ENCODE data around the gene PRH2. TPM values are rescaled to one million over a fixed set of nuclear protein-coding genes. Genes with fewer than 3 reads are reported as not detected.

The PRH2 gene
- total RNA-seq, 1 donor from 2014 or later, result not detected

GRCh38 chr12:10956085-10956484 is 27.0 kb downstream of the PRH2 start:
- no peaks in the 10 kb centered on the region for H3K9me3 ChIP-seq (ENCODE audit: control insufficient read depth in 3 of 3, low read length in 3 of 3)
- H3K4me1 ChIP-seq (ENCODE audit: control insufficient read depth in 3 of 3, insufficient read depth in 3 of 3, low read length in 3 of 3), result peaks cover 0 to 4% (median 0%) of the 10 kb centered on the region in 3 donors
- no peaks in the 10 kb centered on the region for H3K36me3 ChIP-seq (ENCODE audit: control insufficient read depth in 3 of 3, insufficient read depth in 3 of 3, low read length in 3 of 3)
- no peak overlapping the region for H3K9ac ChIP-seq (ENCODE audit: low read depth in 1 of 3, low read length in 3 of 3)
- H3K27ac ChIP-seq (ENCODE audit: low read depth, low read length), result no peak overlapping the region
- H3K27me3 ChIP-seq (ENCODE audit: control insufficient read depth in 3 of 3, insufficient read depth in 3 of 3, low read length in 3 of 3), result no peaks in the 10 kb centered on the region
- no peak overlapping the region for H3K4me3 ChIP-seq (ENCODE audit: low read length in 3 of 3)

DNA sequence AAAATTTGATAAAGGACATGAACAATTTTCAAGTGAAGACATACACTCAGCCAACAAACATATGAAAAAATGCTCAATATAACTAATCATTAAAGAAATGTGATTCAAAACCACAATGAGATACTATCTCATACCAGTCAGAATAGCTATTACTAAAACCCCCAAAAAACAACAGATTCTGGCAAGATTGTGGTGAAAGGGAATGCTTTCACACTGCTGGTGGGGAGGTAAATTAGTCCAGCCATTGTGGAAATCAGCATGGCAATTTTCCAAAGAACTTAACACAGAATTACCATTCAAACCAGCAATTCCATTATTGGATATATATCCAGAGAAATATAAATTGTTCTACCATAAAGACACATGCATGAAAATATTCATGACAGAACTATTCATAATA is 28.7 kb downstream of the PRH2 start:
- Histone ChIP-seq H3K9me3 (ENCODE audit: control insufficient read depth in 3 of 3, low read length in 3 of 3) (no peaks in the 10 kb centered on the region), H3K9ac (ENCODE audit: low read depth in 1 of 3, low read length in 3 of 3) (no peak overlapping the region), H3K36me3 (ENCODE audit: control insufficient read depth in 3 of 3, insufficient read depth in 3 of 3, low read length in 3 of 3) (no peaks in the 10 kb centered on the region), H3K27ac (ENCODE audit: low read depth, low read length) (no peak overlapping the region), H3K4me3 (ENCODE audit: low read length in 3 of 3) (no peak overlapping the region), H3K27me3 (ENCODE audit: control insufficient read depth in 3 of 3, insufficient read depth in 3 of 3, low read length in 3 of 3) (no peaks in the 10 kb centered on the region), H3K4me1 (ENCODE audit: control insufficient read depth in 3 of 3, insufficient read depth in 3 of 3, low read length in 3 of 3) (peaks cover 0 to 1% (median 0%) of the 10 kb centered on the region in 3 donors)

DNA sequence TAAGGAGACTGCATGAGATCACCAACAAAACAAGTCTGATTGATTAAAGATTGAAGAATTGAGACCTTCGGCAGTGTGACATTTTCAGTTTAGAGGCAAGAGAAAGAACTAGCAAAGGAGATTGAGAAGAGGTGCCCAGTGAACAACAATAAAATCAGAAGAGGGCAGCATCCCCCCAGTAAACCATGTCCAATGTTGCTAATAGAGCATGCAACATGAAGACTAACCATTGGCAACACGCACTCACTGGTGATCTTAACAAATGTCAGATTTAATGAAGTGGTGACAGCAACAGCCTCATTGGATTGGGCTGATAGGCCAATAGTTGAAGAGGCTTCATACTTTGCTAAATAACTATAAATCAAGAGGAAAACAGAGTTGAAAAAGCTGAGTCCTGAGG is 30.8 kb downstream of the PRH2 start:
- Histone ChIP-seq H3K27ac (ENCODE audit: low read depth, low read length) (no peak overlapping the region), H3K4me3 (ENCODE audit: low read length in 3 of 3) (no peak overlapping the region), H3K9ac (ENCODE audit: low read depth in 1 of 3, low read length in 3 of 3) (no peak overlapping the region), H3K36me3 (ENCODE audit: control insufficient read depth in 3 of 3, insufficient read depth in 3 of 3, low read length in 3 of 3) (no peaks in the 10 kb centered on the region), H3K4me1 (ENCODE audit: control insufficient read depth in 3 of 3, insufficient read depth in 3 of 3, low read length in 3 of 3) (no peaks in the 10 kb centered on the region), H3K9me3 (ENCODE audit: control insufficient read depth in 3 of 3, low read length in 3 of 3) (no peaks in the 10 kb centered on the region), H3K27me3 (ENCODE audit: control insufficient read depth in 3 of 3, insufficient read depth in 3 of 3, low read length in 3 of 3) (no peaks in the 10 kb centered on the region)

DNA sequence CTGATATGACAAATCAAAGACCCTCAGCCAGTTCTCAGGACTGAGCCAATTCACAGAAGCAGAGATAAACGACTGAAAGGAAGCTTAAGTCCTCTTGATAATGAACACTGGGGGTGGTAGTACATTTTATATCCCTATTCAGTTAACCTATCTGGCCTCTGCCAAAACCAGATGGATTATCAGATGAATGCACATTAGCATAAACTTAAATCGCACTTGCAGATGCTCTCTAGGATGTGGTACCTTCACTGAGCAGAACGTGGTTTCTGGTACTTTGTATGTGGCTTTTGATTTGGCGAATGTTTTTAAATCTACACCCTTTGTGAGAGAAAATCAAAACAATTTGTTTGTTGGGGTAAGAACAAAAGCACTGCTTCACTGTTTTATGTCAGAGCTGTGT is 31.2 kb downstream of the PRH2 start:
- Histone ChIP-seq H3K36me3 (ENCODE audit: control insufficient read depth in 3 of 3, insufficient read depth in 3 of 3, low read length in 3 of 3) (no peaks in the 10 kb centered on the region), H3K4me1 (ENCODE audit: control insufficient read depth in 3 of 3, insufficient read depth in 3 of 3, low read length in 3 of 3) (no peaks in the 10 kb centered on the region), H3K27me3 (ENCODE audit: control insufficient read depth in 3 of 3, insufficient read depth in 3 of 3, low read length in 3 of 3) (no peaks in the 10 kb centered on the region), H3K27ac (ENCODE audit: low read depth, low read length) (no peak overlapping the region), H3K9ac (ENCODE audit: low read depth in 1 of 3, low read length in 3 of 3) (no peak overlapping the region), H3K9me3 (ENCODE audit: control insufficient read depth in 3 of 3, low read length in 3 of 3) (no peaks in the 10 kb centered on the region), H3K4me3 (ENCODE audit: low read length in 3 of 3) (no peak overlapping the region)

GRCh38 chr12:10965476-10965875 is 36.4 kb downstream of the PRH2 start:
- H3K9me3 ChIP-seq (ENCODE audit: control insufficient read depth in 3 of 3, low read length in 3 of 3), result no peaks in the 10 kb centered on the region
- H3K27me3 ChIP-seq (ENCODE audit: control insufficient read depth in 3 of 3, insufficient read depth in 3 of 3, low read length in 3 of 3), result no peaks in the 10 kb centered on the region
- H3K9ac ChIP-seq (ENCODE audit: low read depth in 1 of 3, low read length in 3 of 3), result no peak overlapping the region
- H3K27ac ChIP-seq (ENCODE audit: low read depth, low read length), result no peak overlapping the region
- no peaks in the 10 kb centered on the region for H3K36me3 ChIP-seq (ENCODE audit: control insufficient read depth in 3 of 3, insufficient read depth in 3 of 3, low read length in 3 of 3)
- peaks cover 0 to 8% (median 6%) of the 10 kb centered on the region in 3 donors for H3K4me1 ChIP-seq (ENCODE audit: control insufficient read depth in 3 of 3, insufficient read depth in 3 of 3, low read length in 3 of 3)
- no peak overlapping the region for H3K4me3 ChIP-seq (ENCODE audit: low read length in 3 of 3)

DNA sequence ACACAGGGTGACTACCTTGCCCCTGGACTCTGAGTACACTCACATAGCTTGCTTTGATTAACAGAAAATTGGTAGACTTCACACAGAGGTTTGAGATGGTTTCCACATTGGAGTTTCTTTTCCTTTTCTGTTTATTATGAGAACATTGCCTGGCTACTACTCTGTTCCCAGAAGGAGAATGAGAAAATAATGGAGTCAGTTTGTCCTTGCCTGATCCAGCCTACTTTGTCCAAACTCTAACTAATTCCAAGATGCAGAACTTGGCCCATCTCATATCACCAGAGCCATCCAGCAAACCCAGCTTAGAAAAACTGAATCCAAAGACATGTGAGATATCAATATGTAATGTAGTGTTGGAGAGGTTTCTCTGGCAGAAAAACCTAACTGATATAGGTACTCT is 37.3 kb downstream of the PRH2 start:
- H3K9ac ChIP-seq (ENCODE audit: low read depth in 1 of 3, low read length in 3 of 3), result no peak overlapping the region
- no peak overlapping the region for H3K4me3 ChIP-seq (ENCODE audit: low read length in 3 of 3)
- H3K4me1 ChIP-seq (ENCODE audit: control insufficient read depth in 3 of 3, insufficient read depth in 3 of 3, low read length in 3 of 3), result peaks cover 0 to 8% (median 6%) of the 10 kb centered on the region in 3 donors
- no peaks in the 10 kb centered on the region for H3K36me3 ChIP-seq (ENCODE audit: control insufficient read depth in 3 of 3, insufficient read depth in 3 of 3, low read length in 3 of 3)
- no peaks in the 10 kb centered on the region for H3K9me3 ChIP-seq (ENCODE audit: control insufficient read depth in 3 of 3, low read length in 3 of 3)
- no peaks in the 10 kb centered on the region for H3K27me3 ChIP-seq (ENCODE audit: control insufficient read depth in 3 of 3, insufficient read depth in 3 of 3, low read length in 3 of 3)
- H3K27ac ChIP-seq (ENCODE audit: low read depth, low read length), result no peak overlapping the region

- H3K36me3 ChIP-seq (ENCODE audit: control insufficient read depth in 3 of 3, insufficient read depth in 3 of 3, low read length in 3 of 3), result no peaks in the 10 kb centered on the region
- peaks cover 0 to 8% (median 6%) of the 10 kb centered on the region in 3 donors for H3K4me1 ChIP-seq (ENCODE audit: control insufficient read depth in 3 of 3, insufficient read depth in 3 of 3, low read length in 3 of 3)
- H3K27me3 ChIP-seq (ENCODE audit: control insufficient read depth in 3 of 3, insufficient read depth in 3 of 3, low read length in 3 of 3), result no peaks in the 10 kb centered on the region
- H3K9ac ChIP-seq (ENCODE audit: low read depth in 1 of 3, low read length in 3 of 3), result no peak overlapping the region
- H3K9me3 ChIP-seq (ENCODE audit: control insufficient read depth in 3 of 3, low read length in 3 of 3), result no peaks in the 10 kb centered on the region
- H3K4me3 ChIP-seq (ENCODE audit: low read length in 3 of 3), result no peak overlapping the region
- H3K27ac ChIP-seq (ENCODE audit: low read depth, low read length), result no peak overlapping the region
Observed at GRCh38 chr12:10967409-10967808, 38.4 kb downstream of the PRH2 start.

- Histone ChIP-seq H3K9me3 (ENCODE audit: control insufficient read depth in 3 of 3, low read length in 3 of 3) (no peaks in the 10 kb centered on the region), H3K36me3 (ENCODE audit: control insufficient read depth in 3 of 3, insufficient read depth in 3 of 3, low read length in 3 of 3) (no peaks in the 10 kb centered on the region), H3K27ac (ENCODE audit: low read depth, low read length) (no peak overlapping the region), H3K27me3 (ENCODE audit: control insufficient read depth in 3 of 3, insufficient read depth in 3 of 3, low read length in 3 of 3) (no peaks in the 10 kb centered on the region), H3K4me1 (ENCODE audit: control insufficient read depth in 3 of 3, insufficient read depth in 3 of 3, low read length in 3 of 3) (peaks cover 0 to 8% (median 6%) of the 10 kb centered on the region in 3 donors), H3K4me3 (ENCODE audit: low read length in 3 of 3) (no peak overlapping the region), H3K9ac (ENCODE audit: low read depth in 1 of 3, low read length in 3 of 3) (peak overlapping the region in 1 of 3 donors; percentile 6)
Observed at GRCh38 chr12:10968765-10969456, 39.9 kb downstream of the PRH2 start.

GRCh38 chr12:10974965-10975364 is 45.9 kb downstream of the PRH2 start:
- H3K4me3 ChIP-seq (ENCODE audit: low read length in 3 of 3), result no peak overlapping the region
- H3K9ac ChIP-seq (ENCODE audit: low read depth in 1 of 3, low read length in 3 of 3), result no peak overlapping the region
- H3K27ac ChIP-seq (ENCODE audit: low read depth, low read length), result no peak overlapping the region
- H3K9me3 ChIP-seq (ENCODE audit: control insufficient read depth in 3 of 3, low read length in 3 of 3), result no peaks in the 10 kb centered on the region
- H3K36me3 ChIP-seq (ENCODE audit: control insufficient read depth in 3 of 3, insufficient read depth in 3 of 3, low read length in 3 of 3), result no peaks in the 10 kb centered on the region
- no peaks in the 10 kb centered on the region for H3K4me1 ChIP-seq (ENCODE audit: control insufficient read depth in 3 of 3, insufficient read depth in 3 of 3, low read length in 3 of 3)
- no peaks in the 10 kb centered on the region for H3K27me3 ChIP-seq (ENCODE audit: control insufficient read depth in 3 of 3, insufficient read depth in 3 of 3, low read length in 3 of 3)

DNA sequence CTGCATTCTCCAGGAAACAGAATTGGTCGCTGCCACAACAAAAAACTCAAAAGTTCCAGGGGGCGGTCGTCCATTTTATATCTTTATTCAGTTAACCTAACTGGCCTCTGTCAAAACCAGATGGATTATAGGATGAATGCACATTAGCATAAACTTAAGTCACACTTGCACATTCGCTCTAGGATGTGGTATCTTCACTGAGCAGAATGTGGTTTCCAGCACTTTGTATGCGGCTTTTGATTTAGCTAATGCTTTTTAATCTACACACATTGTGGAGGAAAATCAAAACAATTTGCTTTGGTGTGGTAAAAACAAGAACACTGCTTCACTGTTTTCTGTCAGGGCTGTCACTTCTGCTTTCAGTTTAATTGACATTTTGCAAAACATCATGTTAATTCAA is 53.2 kb downstream of the PRH2 start:
- H3K36me3 ChIP-seq (ENCODE audit: control insufficient read depth in 3 of 3, insufficient read depth in 3 of 3, low read length in 3 of 3), result no peaks in the 10 kb centered on the region
- no peaks in the 10 kb centered on the region for H3K4me1 ChIP-seq (ENCODE audit: control insufficient read depth in 3 of 3, insufficient read depth in 3 of 3, low read length in 3 of 3)
- H3K9ac ChIP-seq (ENCODE audit: low read depth in 1 of 3, low read length in 3 of 3), result no peak overlapping the region
- H3K27me3 ChIP-seq (ENCODE audit: control insufficient read depth in 3 of 3, insufficient read depth in 3 of 3, low read length in 3 of 3), result no peaks in the 10 kb centered on the region
- no peak overlapping the region for H3K27ac ChIP-seq (ENCODE audit: low read depth, low read length)
- no peak overlapping the region for H3K4me3 ChIP-seq (ENCODE audit: low read length in 3 of 3)
- no peaks in the 10 kb centered on the region for H3K9me3 ChIP-seq (ENCODE audit: control insufficient read depth in 3 of 3, low read length in 3 of 3)

Measured in skeletal muscle tissue (tissue), 4 donors.